CD14-positive monocyte (primary cell): ENCODE measurements around the gene SHLD1. TPM values are rescaled to one million over a fixed set of nuclear protein-coding genes. Genes with fewer than 3 reads are reported as not detected.
"Not testable (repeated sequence)": the region's sequence is repeated elsewhere in the genome, so short reads cannot be mapped to it uniquely, and the experiment has no call there.

Source experiments
- DNase-seq, 3 donors: peaks; one replicate each; pipeline ENCODE4 v3.0.0-alpha.2; 2011 to 2022
- H2AFZ ChIP-seq: 2 replicates; pipeline ENCODE4 v1.6.0; 2012; ENCODE audit warnings: mild to moderate bottlenecking, low read depth, low read length, inconsistent platforms; ENCODE audit not compliant: insufficient read depth, poor library complexity, severe bottlenecking
- H3K27ac ChIP-seq, 2 donors: 1 replicate in 1 of 2; 2 replicates in 1 of 2; pipeline ENCODE4 v1.5.1; 2012 to 2013; ENCODE audit warnings: low read length in 2 of 2, control low read depth in 1 of 2, inconsistent platforms in 1 of 2, low read depth in 1 of 2, mild to moderate bottlenecking in 1 of 2
- H3K27me3 ChIP-seq, 2 donors: one replicate each; pipeline versions ENCODE4 v1.6.0 to v1.6.1; 2011 to 2013; ENCODE audit warnings: low read length in 2 of 2; ENCODE audit not compliant: control insufficient read depth in 2 of 2, insufficient read depth in 2 of 2
- H3K36me3 ChIP-seq, 2 donors: replicated peaks in 1 of 2; 1 replicate in 1 of 2; 2 replicates in 1 of 2; pipeline versions ENCODE4 v1.5.1 to v1.6.1; 2012 to 2013; ENCODE audit warnings: low read length in 2 of 2, control low read depth in 1 of 2, inconsistent platforms in 1 of 2, mild to moderate bottlenecking in 1 of 2; ENCODE audit not compliant: insufficient read depth in 2 of 2, control insufficient read depth in 1 of 2
- H3K4me1 ChIP-seq, 2 donors: 1 replicate in 1 of 2; 2 replicates in 1 of 2; pipeline versions ENCODE4 v1.5.1 to v1.6.1; 2012 to 2013; ENCODE audit warnings: low read length in 2 of 2, control low read depth in 1 of 2, inconsistent platforms in 1 of 2, mild to moderate bottlenecking in 1 of 2, moderate library complexity in 1 of 2; ENCODE audit not compliant: insufficient read depth in 2 of 2, control insufficient read depth in 1 of 2
- H3K4me2 ChIP-seq: replicated peaks from 2 replicates; pipeline ENCODE3; 2012; ENCODE audit warnings: low read length, moderate library complexity, mild to moderate bottlenecking; ENCODE audit not compliant: poor library complexity, severe bottlenecking; ENCODE audit errors: extremely low read depth
- H3K4me3 ChIP-seq, 3 experiments: fragments of 200-600 bp in 1 of 3; sonication (generic) in 1 of 3; replicated peaks in 1 of 3; 1 replicate in 2 of 3; 2 replicates in 1 of 3; pipeline ENCODE4 v1.5.1; 2011 to 2013; ENCODE audit warnings: low read length in 3 of 3, mild to moderate bottlenecking in 3 of 3, control low read depth in 2 of 3, low read depth in 2 of 3, inconsistent platforms in 1 of 3, moderate library complexity in 1 of 3
- H3K79me2 ChIP-seq: 2 replicates; pipeline ENCODE4 v1.6.0; 2012; ENCODE audit warnings: mild to moderate bottlenecking, control low read depth, inconsistent platforms, low read length, moderate library complexity; ENCODE audit not compliant: insufficient read depth
- H3K9ac ChIP-seq: 2 replicates; pipeline ENCODE4 v1.6.0; 2017; ENCODE audit warnings: low read length, mild to moderate bottlenecking; ENCODE audit not compliant: insufficient read depth, poor library complexity, severe bottlenecking
- H3K9me3 ChIP-seq, 2 donors: replicated peaks in 1 of 2; 1 replicate in 1 of 2; 2 replicates in 1 of 2; pipeline versions ENCODE4 v1.5.1 to v1.6.1; 2012 to 2013; ENCODE audit warnings: low read length in 2 of 2, control low read depth in 1 of 2; ENCODE audit not compliant: control insufficient read depth in 1 of 2, insufficient read depth in 1 of 2
- H4K20me1 ChIP-seq: 2 replicates; pipeline ENCODE4 v1.6.0; 2012; ENCODE audit warnings: mild to moderate bottlenecking, low read length, control low read depth, moderate library complexity; ENCODE audit not compliant: insufficient read depth
- H3K27ac Mint-ChIP-seq, 7 donors: one replicate each; pipeline ENCODE4 v1.8.0; 2020; ENCODE audit warnings: mild to moderate bottlenecking in 7 of 7, mixed read lengths in 7 of 7, moderate library complexity in 6 of 7, inconsistent platforms in 2 of 7
- H3K27me3 Mint-ChIP-seq, 3 donors: one replicate each; pipeline ENCODE4 v1.8.0; 2021 to 2022; ENCODE audit warnings: low read depth in 3 of 3, mild to moderate bottlenecking in 3 of 3, mixed read lengths in 3 of 3, moderate library complexity in 3 of 3, inconsistent platforms in 1 of 3
- H3K36me3 Mint-ChIP-seq, 2 donors: one replicate each; pipeline ENCODE4 v1.8.0; 2020; ENCODE audit warnings: mixed read lengths in 2 of 2, inconsistent platforms in 1 of 2, mild to moderate bottlenecking in 1 of 2
- H3K4me1 Mint-ChIP-seq: one replicate; pipeline ENCODE4 v1.8.0; 2020; ENCODE audit warnings: mild to moderate bottlenecking, mixed read lengths
- H3K4me3 Mint-ChIP-seq, 2 donors: one replicate each; pipeline ENCODE4 v1.8.0; 2020; ENCODE audit warnings: mild to moderate bottlenecking in 2 of 2, mixed read lengths in 2 of 2, moderate library complexity in 1 of 2
- H3K9me3 Mint-ChIP-seq, 7 donors: one replicate each; pipeline ENCODE4 v1.8.0; 2020 to 2022; ENCODE audit warnings: mixed read lengths in 7 of 7, mild to moderate bottlenecking in 6 of 7, moderate library complexity in 6 of 7, inconsistent platforms in 2 of 7
- WGBS: methylation state at CpG from one replicate; pipeline ENCODE4 v1.1.5; 2013; ENCODE audit warnings: missing lambda C conversion rate; ENCODE audit not compliant: insufficient coverage; 5-methylcytosine and 5-hydroxymethylcytosine counted together
- intact Hi-C, 2 donors: fragments of 100-400 bp; cut with micrococcal nuclease; formaldehyde crosslinking; loops; one replicate each; pipeline versions ENCODE4 v1.15.0 to v1.15.1; 2023
- polyA minus RNA-seq: library from RNA; depleted of rRNA, polyadenylated mRNA; stranded (reverse); fragments of >200 nt; gene quantifications from 2 replicates; pipeline ENCODE4 v1.2.3, GENCODE V29; 2012
- polyA plus RNA-seq, 3 donors: library from polyadenylated mRNA; depleted of rRNA in 1 of 3; unstranded in 2 of 3; stranded (reverse) in 1 of 3; fragments of 300-500 nt in 2 of 3; fragments of >200 nt in 1 of 3; fragmentation: Illumina TruSeq in 2 of 3; gene quantifications; 1 replicate in 2 of 3; 2 replicates in 1 of 3; pipeline ENCODE4 v1.2.3, GENCODE V29; 2012 to 2021
- total RNA-seq, 12 experiments: library from RNA in 1 of 12; stranded (reverse) in 1 of 12; fragments of 120-200 nt in 1 of 12; gene quantifications; one replicate each; pipeline ENCODE4 v1.2.4 and lab custom pipeline; 2013 to 2026; ENCODE audit warnings: mixed read lengths in 6 of 12, inconsistent platforms in 1 of 12
- TF ChIP-seq, protein P1 (sequence below): fragments of 200-600 bp; IDR thresholded peaks from one replicate; pipeline ENCODE4 v1.8.0; 2022; ENCODE audit warnings: antibody characterized with exemption, mild to moderate bottlenecking

SHLD1 gene, protein sequence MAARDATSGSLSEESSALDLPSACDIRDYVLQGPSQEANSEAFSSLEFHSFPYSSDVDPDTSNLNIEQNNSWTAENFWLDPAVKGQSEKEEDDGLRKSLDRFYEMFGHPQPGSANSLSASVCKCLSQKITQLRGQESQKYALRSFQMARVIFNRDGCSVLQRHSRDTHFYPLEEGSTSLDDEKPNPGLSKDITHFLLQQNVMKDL
- 6.2 TPM for total RNA-seq (2013)
- polyA plus RNA-seq (10 to 100 TPM in 2 of 3 donors, 1 to 10 TPM in 1; 8.3 to 12.7 (median 11.5) TPM), polyA minus RNA-seq (2.8 and 3.1 TPM in 2 replicates), total RNA-seq (lab: John Stamatoyannopoulos, UW) (0.64 to 4.7 (median 3.3) reads per million in 11 experiments)

DNA sequence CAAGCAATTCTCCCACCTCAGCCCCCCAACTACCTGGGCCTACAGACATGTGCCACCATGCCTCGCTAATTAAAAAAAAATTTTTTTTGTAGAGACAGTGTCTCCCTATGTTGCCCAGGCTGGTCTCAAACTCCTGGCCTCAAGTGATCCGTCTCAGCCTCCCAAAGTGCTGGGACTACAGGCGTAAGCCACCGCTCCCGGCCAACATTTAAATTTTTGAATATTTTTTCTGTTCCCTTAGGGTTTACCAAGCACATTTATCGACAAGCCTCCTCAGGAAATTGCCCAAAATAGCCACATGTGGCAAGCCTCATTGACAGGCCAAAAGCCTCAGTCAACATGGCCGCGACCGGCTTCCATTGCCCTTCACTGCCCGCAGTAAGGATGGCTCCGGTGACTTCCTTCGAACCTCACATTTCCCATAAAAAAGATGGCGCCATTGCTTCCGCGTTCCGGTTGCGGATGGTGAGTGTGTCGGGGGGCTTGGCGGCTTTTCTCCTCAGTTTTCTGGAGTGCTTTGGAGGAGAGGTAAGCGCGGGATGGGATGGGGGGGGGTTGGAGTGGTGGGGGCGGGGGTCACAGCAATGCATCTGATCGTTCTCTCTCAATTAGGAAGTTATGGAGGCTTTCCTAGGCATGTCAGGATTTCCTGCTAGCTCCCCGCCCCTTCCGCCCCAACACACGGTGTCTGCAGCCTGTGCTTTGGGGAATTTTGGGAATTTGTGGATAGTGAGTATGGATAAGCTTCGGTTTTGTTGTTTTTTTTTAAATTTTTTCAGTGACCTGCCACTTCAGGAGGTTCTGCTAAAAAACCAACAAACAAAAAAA lies at the start of gene SHLD1:
Gene SHLD1 (plus strand): TSS at position 450 of the 828 bp plus-strand sequence. CDS start 22,465 bp downstream, outside the sequence.
- Histone ChIP-seq H3K9ac (peak within 1 kb of the TSS; percentile 70), H3K9me3 (no peaks in the 10 kb centered on the region), H3K4me2 (peak within 1 kb of the TSS; percentile 99), H3K27me3 (no peaks in the 10 kb centered on the region), H3K4me1 (peaks cover 7 to 9% of the 10 kb centered on the region in 2 donors), H3K36me3 (no peaks in the 10 kb centered on the region), H2AFZ (peak within 1 kb of the TSS; percentile 91), H3K79me2 (peaks cover 37% of the 10 kb centered on the region), H3K27ac (peak within 1 kb of the TSS; percentile 21 to 84), H4K20me1 (no peaks in the 10 kb centered on the region), H3K4me3 (peak within 1 kb of the TSS; percentile 59 to 97 (median 97))
- Mint-ChIP-seq H3K4me1 (peaks cover 13% of the 10 kb centered on the region), H3K27me3 (peaks cover 1 to 7% (median 2%) of the 10 kb centered on the region in 3 donors), H3K36me3 (peaks cover 1 to 14% of the 10 kb centered on the region in 2 donors), H3K4me3 (peak within 1 kb of the TSS; percentile 83 to 93), H3K27ac (peak within 1 kb of the TSS; percentile 70 to 99 (median 95)), H3K9me3 (peaks cover 0 to 3% (median 0%) of the 10 kb centered on the region in 7 donors)
- TF ChIP-seq, protein P1, sequence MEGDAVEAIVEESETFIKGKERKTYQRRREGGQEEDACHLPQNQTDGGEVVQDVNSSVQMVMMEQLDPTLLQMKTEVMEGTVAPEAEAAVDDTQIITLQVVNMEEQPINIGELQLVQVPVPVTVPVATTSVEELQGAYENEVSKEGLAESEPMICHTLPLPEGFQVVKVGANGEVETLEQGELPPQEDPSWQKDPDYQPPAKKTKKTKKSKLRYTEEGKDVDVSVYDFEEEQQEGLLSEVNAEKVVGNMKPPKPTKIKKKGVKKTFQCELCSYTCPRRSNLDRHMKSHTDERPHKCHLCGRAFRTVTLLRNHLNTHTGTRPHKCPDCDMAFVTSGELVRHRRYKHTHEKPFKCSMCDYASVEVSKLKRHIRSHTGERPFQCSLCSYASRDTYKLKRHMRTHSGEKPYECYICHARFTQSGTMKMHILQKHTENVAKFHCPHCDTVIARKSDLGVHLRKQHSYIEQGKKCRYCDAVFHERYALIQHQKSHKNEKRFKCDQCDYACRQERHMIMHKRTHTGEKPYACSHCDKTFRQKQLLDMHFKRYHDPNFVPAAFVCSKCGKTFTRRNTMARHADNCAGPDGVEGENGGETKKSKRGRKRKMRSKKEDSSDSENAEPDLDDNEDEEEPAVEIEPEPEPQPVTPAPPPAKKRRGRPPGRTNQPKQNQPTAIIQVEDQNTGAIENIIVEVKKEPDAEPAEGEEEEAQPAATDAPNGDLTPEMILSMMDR: no peak
- WGBS: 53% methylated on average over 9 of the region's 27 CpGs
- DNase-seq: peak; percentile 78 to 90 (median 85)
- intact Hi-C loops: loop anchor here in 1 of 2 donors (10.0 kb wide), 1 partner anchor 145 kb away; no protein-coding TSS in a partner anchor

DNA sequence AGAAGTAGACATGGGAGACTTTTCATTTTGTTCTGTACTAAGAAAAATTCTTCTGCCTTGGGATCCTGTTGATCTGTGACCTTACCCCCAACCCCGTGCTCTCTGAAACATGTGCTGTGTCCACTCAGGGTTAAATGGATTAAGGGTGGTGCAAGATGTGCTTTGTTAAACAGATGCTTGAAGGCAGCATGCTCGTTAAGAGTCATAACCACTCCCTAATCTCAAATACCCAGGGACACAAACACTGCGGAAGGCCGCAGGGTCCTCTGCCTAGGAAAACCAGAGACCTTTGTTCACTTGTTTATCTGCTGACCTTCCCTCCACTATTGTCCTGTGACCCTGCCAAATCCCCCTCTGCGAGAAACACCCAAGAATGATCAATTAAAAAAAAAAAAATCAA lies 47.9 kb upstream of the SHLD1 start:
- H3K4me3 ChIP-seq, H2AFZ ChIP-seq, H3K27ac Mint-ChIP-seq, H3K27me3 Mint-ChIP-seq, H3K27me3 ChIP-seq, H3K36me3 Mint-ChIP-seq, H3K9me3 Mint-ChIP-seq, H3K27ac ChIP-seq, H3K79me2 ChIP-seq, intact Hi-C loops, H3K4me3 Mint-ChIP-seq, H3K36me3 ChIP-seq, H3K9me3 ChIP-seq, H4K20me1 ChIP-seq, H3K9ac ChIP-seq, DNase-seq, H3K4me2 ChIP-seq: not testable (repeated sequence)
- peaks cover 7 to 11% of the 10 kb centered on the region in 2 donors for H3K4me1 ChIP-seq
- WGBS: no CpG with 5 or more reads among the region's 5 CpGs
- H3K4me1 Mint-ChIP-seq: peaks cover 11% of the 10 kb centered on the region
